H9 (cell line): ENCODE measurements around the gene FAM219A. TPM values are rescaled to one million over a fixed set of nuclear protein-coding genes. Genes with fewer than 3 reads are reported as not detected.

ENCODE experiments used
- DNase-seq: peaks from one replicate; pipeline ENCODE4 v3.0.0-alpha.2; 2017
- H2AFZ ChIP-seq: one replicate; pipeline ENCODE4 v1.6.1; 2013; ENCODE audit warnings: mild to moderate bottlenecking, low read length, control low read depth, moderate library complexity
- H2AK5ac ChIP-seq: 2 replicates; pipeline ENCODE4 v1.6.1; 2013; ENCODE audit warnings: low read length, control low read depth, mixed read lengths; ENCODE audit not compliant: insufficient read length
- H2BK120ac ChIP-seq: one replicate; pipeline ENCODE4 v1.6.1; 2013; ENCODE audit warnings: low read depth, mild to moderate bottlenecking, low read length, control low read depth, inconsistent platforms; ENCODE audit not compliant: poor library complexity, severe bottlenecking
- H2BK12ac ChIP-seq: 2 replicates; pipeline ENCODE4 v1.6.1; 2013; ENCODE audit warnings: low read length, control low read depth, mixed read lengths, low read depth; ENCODE audit not compliant: insufficient read length
- H2BK15ac ChIP-seq: 2 replicates; pipeline ENCODE4 v1.6.1; 2013; ENCODE audit warnings: low read depth, low read length, control low read depth
- H2BK20ac ChIP-seq: one replicate; pipeline ENCODE4 v1.6.1; 2013; ENCODE audit warnings: low read depth, mild to moderate bottlenecking, low read length, control low read depth, inconsistent platforms; ENCODE audit not compliant: poor library complexity, severe bottlenecking
- H2BK5ac ChIP-seq: 2 replicates; pipeline ENCODE4 v1.6.1; 2013; ENCODE audit warnings: low read length, control low read depth, mixed read lengths; ENCODE audit not compliant: insufficient read length
- H3K14ac ChIP-seq: 2 replicates; pipeline ENCODE4 v1.6.1; 2013; ENCODE audit warnings: low read length, control low read depth; ENCODE audit not compliant: insufficient read depth
- H3K18ac ChIP-seq: 2 replicates; pipeline ENCODE4 v1.6.1; 2013; ENCODE audit warnings: low read depth, mild to moderate bottlenecking, mixed read lengths, low read length, control low read depth; ENCODE audit not compliant: insufficient read length
- H3K23ac ChIP-seq: 2 replicates; pipeline ENCODE4 v1.6.1; 2013; ENCODE audit warnings: low read length, control low read depth, mixed read lengths, low read depth; ENCODE audit not compliant: insufficient read length
- H3K23me2 ChIP-seq: 2 replicates; pipeline ENCODE4 v1.6.1; 2013; ENCODE audit warnings: low read depth, mild to moderate bottlenecking, mixed read lengths, low read length, control low read depth; ENCODE audit not compliant: insufficient read length, poor library complexity, severe bottlenecking
- H3K27ac ChIP-seq: 2 replicates; pipeline ENCODE4 v1.5.1; 2013; ENCODE audit warnings: low read length, control low read depth, mixed read lengths, low read depth; ENCODE audit not compliant: insufficient read length
- H3K27me3 ChIP-seq: 2 replicates; pipeline ENCODE4 v1.6.1; 2013; ENCODE audit warnings: low read length, control low read depth, inconsistent platforms; ENCODE audit not compliant: insufficient read depth
- H3K4ac ChIP-seq: 2 replicates; pipeline ENCODE4 v1.6.1; 2013; ENCODE audit warnings: low read depth, mild to moderate bottlenecking, control low read depth, inconsistent platforms, low read length, moderate library complexity
- H3K4me1 ChIP-seq: 2 replicates; pipeline ENCODE4 v1.6.1; 2013; ENCODE audit warnings: low read length, control low read depth, inconsistent platforms; ENCODE audit not compliant: insufficient read depth
- H3K4me2 ChIP-seq: 2 replicates; pipeline ENCODE4 v1.6.1; 2013; ENCODE audit warnings: low read length, control low read depth, mixed read lengths; ENCODE audit not compliant: insufficient read length, insufficient read depth
- H3K56ac ChIP-seq: 2 replicates; pipeline ENCODE4 v1.6.1; 2013; ENCODE audit warnings: low read depth, mild to moderate bottlenecking, mixed read lengths, low read length, control low read depth; ENCODE audit not compliant: insufficient read length
- H3K79me1 ChIP-seq: 2 replicates; pipeline ENCODE4 v1.6.1; 2013; ENCODE audit warnings: low read depth, mild to moderate bottlenecking, moderate library complexity, low read length, control low read depth, inconsistent platforms; ENCODE audit not compliant: insufficient read depth, poor library complexity, severe bottlenecking
- H3K79me2 ChIP-seq: 2 replicates; pipeline ENCODE4 v1.6.1; 2013; ENCODE audit warnings: low read length, control low read depth, inconsistent platforms; ENCODE audit not compliant: insufficient read depth
- H3K9ac ChIP-seq: 2 replicates; pipeline ENCODE4 v1.6.1; 2013; ENCODE audit warnings: low read length, control low read depth, mixed read lengths; ENCODE audit not compliant: insufficient read length; ENCODE audit errors: extremely low read depth
- H3K9me3 ChIP-seq: one replicate; pipeline ENCODE4 v1.6.1; 2013; ENCODE audit warnings: low read depth, low read length, inconsistent platforms; ENCODE audit not compliant: control insufficient read depth
- H3T11ph ChIP-seq: one replicate; pipeline ENCODE4 v1.6.1; 2013; ENCODE audit warnings: mild to moderate bottlenecking, low read length, control low read depth, inconsistent platforms
- H4K20me1 ChIP-seq: one replicate; pipeline ENCODE4 v1.6.1; 2013; ENCODE audit not compliant: control insufficient read depth, insufficient read length, insufficient read depth
- H4K5ac ChIP-seq: 2 replicates; pipeline ENCODE4 v1.6.1; 2013; ENCODE audit warnings: low read depth, mild to moderate bottlenecking, mixed read lengths, low read length, control low read depth; ENCODE audit not compliant: insufficient read length
- H4K8ac ChIP-seq: replicated peaks from 2 replicates; pipeline ENCODE4 v1.6.1; 2013; ENCODE audit warnings: low read length, control low read depth, mixed read lengths, low read depth; ENCODE audit not compliant: insufficient read length
- H4K91ac ChIP-seq: 2 replicates; pipeline ENCODE4 v1.6.1; 2013; ENCODE audit warnings: low read depth, mild to moderate bottlenecking, moderate library complexity, mixed read lengths, low read length, control low read depth; ENCODE audit not compliant: insufficient read length
- H3K27ac Mint-ChIP-seq, 3 experiments: 2 replicates in 2 of 3; 3 replicates in 1 of 3; pipeline ENCODE4 v1.8.0; 2020 to 2021; ENCODE audit warnings: mixed read lengths in 3 of 3, mild to moderate bottlenecking in 1 of 3, moderate library complexity in 1 of 3
- H3K27me3 Mint-ChIP-seq: 2 replicates; pipeline ENCODE4 v1.8.0; 2021; ENCODE audit warnings: low read depth, mild to moderate bottlenecking, moderate library complexity, mixed read lengths
- H3K36me3 Mint-ChIP-seq, 3 experiments: 2 replicates in 2 of 3; 3 replicates in 1 of 3; pipeline ENCODE4 v1.8.0; 2020 to 2021; ENCODE audit warnings: low read depth in 3 of 3, mixed read lengths in 3 of 3; ENCODE audit not compliant: insufficient read depth in 1 of 3
- H3K4me1 Mint-ChIP-seq, 2 experiments: 2 replicates each; pipeline ENCODE4 v1.8.0; 2020; ENCODE audit warnings: mixed read lengths in 2 of 2
- H3K4me3 Mint-ChIP-seq, 2 experiments: 2 replicates in 1 of 2; 3 replicates in 1 of 2; pipeline ENCODE4 v1.8.0; 2020 to 2021; ENCODE audit warnings: mild to moderate bottlenecking in 2 of 2, mixed read lengths in 2 of 2, moderate library complexity in 1 of 2
- H3K9me3 Mint-ChIP-seq, 2 experiments: 2 replicates in 1 of 2; 3 replicates in 1 of 2; pipeline ENCODE4 v1.8.0; 2020; ENCODE audit warnings: mild to moderate bottlenecking in 2 of 2, mixed read lengths in 2 of 2, moderate library complexity in 1 of 2
- WGBS: extraction: QIAGEN DNeasy Blood & Tissue Kit; methylation state at CpG from one replicate; pipeline ENCODE4 v1.1.7; 2013; ENCODE audit warnings: missing lambda C conversion rate, low lambda C conversion rate, mixed read lengths; ENCODE audit not compliant: insufficient read length; ENCODE audit errors: extremely low coverage; 5-methylcytosine and 5-hydroxymethylcytosine counted together
- total RNA-seq: library from RNA; stranded (reverse); gene quantifications from 2 replicates; pipeline ENCODE4 v1.2.1, GENCODE V29; 2021
- TF ChIP-seq, protein P1 (sequence below): fragments of 200-600 bp; sonication (generic); conservative IDR thresholded peaks from 3 replicates; pipeline ENCODE4 v1.8.0; 2021; ENCODE audit warnings: antibody characterized with exemption, mild to moderate bottlenecking

The FAM219A gene
- total RNA-seq, 1 experiment from 2014 or later, result 16.7 TPM

DNA sequence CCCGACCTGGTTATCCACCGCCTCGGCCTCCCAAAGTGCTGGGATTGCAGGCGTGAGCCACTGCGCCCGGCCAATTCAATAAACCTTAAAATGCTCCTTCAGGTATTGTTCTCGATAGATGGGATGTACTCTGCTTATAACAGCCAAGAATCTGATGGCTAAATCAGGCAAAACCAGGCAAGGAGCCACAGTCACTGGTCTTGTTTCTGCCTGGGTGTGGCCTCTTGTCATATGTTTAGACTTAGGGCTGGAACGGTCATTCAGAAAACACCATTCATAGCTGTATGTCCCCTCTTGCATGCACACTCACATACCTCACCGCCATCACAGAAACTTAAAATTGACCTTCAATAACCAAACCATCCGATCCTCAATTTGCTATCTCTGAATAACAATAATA is 7.7 kb downstream of the FAM219A start:
- no peak for DNase-seq
- no peak overlapping the region for H4K8ac ChIP-seq
- H2BK120ac ChIP-seq, result no peak overlapping the region

More for the DNA sequence above, 7.7 kb downstream of the FAM219A start:
- WGBS, result 100% methylated on average over 1 of the region's 10 CpGs
- no peaks in the 10 kb centered on the region for H3K27me3 ChIP-seq
- H3K4me1 Mint-ChIP-seq, result peaks cover 19% of the 10 kb centered on the region in 2 experiments
- H2BK12ac ChIP-seq, result no peak overlapping the region
- H2BK15ac ChIP-seq, result no peak overlapping the region
- TF ChIP-seq, protein P1, sequence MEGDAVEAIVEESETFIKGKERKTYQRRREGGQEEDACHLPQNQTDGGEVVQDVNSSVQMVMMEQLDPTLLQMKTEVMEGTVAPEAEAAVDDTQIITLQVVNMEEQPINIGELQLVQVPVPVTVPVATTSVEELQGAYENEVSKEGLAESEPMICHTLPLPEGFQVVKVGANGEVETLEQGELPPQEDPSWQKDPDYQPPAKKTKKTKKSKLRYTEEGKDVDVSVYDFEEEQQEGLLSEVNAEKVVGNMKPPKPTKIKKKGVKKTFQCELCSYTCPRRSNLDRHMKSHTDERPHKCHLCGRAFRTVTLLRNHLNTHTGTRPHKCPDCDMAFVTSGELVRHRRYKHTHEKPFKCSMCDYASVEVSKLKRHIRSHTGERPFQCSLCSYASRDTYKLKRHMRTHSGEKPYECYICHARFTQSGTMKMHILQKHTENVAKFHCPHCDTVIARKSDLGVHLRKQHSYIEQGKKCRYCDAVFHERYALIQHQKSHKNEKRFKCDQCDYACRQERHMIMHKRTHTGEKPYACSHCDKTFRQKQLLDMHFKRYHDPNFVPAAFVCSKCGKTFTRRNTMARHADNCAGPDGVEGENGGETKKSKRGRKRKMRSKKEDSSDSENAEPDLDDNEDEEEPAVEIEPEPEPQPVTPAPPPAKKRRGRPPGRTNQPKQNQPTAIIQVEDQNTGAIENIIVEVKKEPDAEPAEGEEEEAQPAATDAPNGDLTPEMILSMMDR, result no peak
- H2AK5ac ChIP-seq, result no peak overlapping the region
- H3T11ph ChIP-seq, result no peak overlapping the region
- H3K23me2 ChIP-seq, result no peaks in the 10 kb centered on the region
- H3K27ac Mint-ChIP-seq, result 0 out of 7 replicates have a peak overlapping the region, but pooled peaks of 1 of the 3 experiments have one; percentile 8
- H2BK20ac ChIP-seq, result no peak overlapping the region
- H3K23ac ChIP-seq, result no peak overlapping the region
- H3K4ac ChIP-seq, result no peak overlapping the region
- no peak overlapping the region for H3K14ac ChIP-seq
- H3K27me3 Mint-ChIP-seq, result no peaks in the 10 kb centered on the region
- H3K79me1 ChIP-seq, result no peaks in the 10 kb centered on the region
- peaks cover 7% of the 10 kb centered on the region for H3K4me1 ChIP-seq
- H3K79me2 ChIP-seq, result no peaks in the 10 kb centered on the region; the same call in 1 of the 2 replicates
- no peaks in the 10 kb centered on the region for H3K9me3 Mint-ChIP-seq
- no peak overlapping the region for H2AFZ ChIP-seq
- H3K9me3 ChIP-seq, result no peaks in the 10 kb centered on the region
- H3K4me3 Mint-ChIP-seq, result no peak overlapping the region
- no peaks in the 10 kb centered on the region for H3K36me3 Mint-ChIP-seq
- H4K20me1 ChIP-seq, result no peaks in the 10 kb centered on the region
- no peak overlapping the region for H3K18ac ChIP-seq
- no peak overlapping the region for H3K56ac ChIP-seq
- no peak overlapping the region for H2BK5ac ChIP-seq
- H3K4me2 ChIP-seq, result no peak overlapping the region
- H3K9ac ChIP-seq, result no peak overlapping the region
- no peak overlapping the region for H3K27ac ChIP-seq
- no peak overlapping the region for H4K91ac ChIP-seq
- no peak overlapping the region for H4K5ac ChIP-seq
